ENCODE measurements around the gene PRKN. TPM values are rescaled to one million over a fixed set of nuclear protein-coding genes. Genes with fewer than 3 reads are reported as not detected.

PRKN gene
- total and polyA plus RNA-seq, 2 experiments from 2014 or later = 0.10 to 0.84 TPM

- no peaks in the 10 kb centered on the region for H4K20me1 ChIP-seq (replicated peaks; ENCODE audit: insufficient read depth)
- peaks cover 21% of the 10 kb centered on the region for H3K9me3 Mint-ChIP-seq
- no peaks in the 10 kb centered on the region for H3K79me2 ChIP-seq (replicated peaks; ENCODE audit: insufficient read depth)
- no peak overlapping the region for H3K27ac ChIP-seq (ENCODE audit: low read depth)
- no peaks in the 10 kb centered on the region for H3K9me2 ChIP-seq (ENCODE audit: insufficient read depth)
- DNase-seq (ENCODE audit: low spot score) (no peak), ATAC-seq (no peak)
- H3K4me3 Mint-ChIP-seq = no peak overlapping the region
- H3K36me3 Mint-ChIP-seq (ENCODE audit: low read depth) = peaks cover 10% of the 10 kb centered on the region
- no peak overlapping the region for H2AFZ ChIP-seq
- no peaks in the 10 kb centered on the region for H3K27me3 Mint-ChIP-seq (ENCODE audit: insufficient read depth, low read depth, poor library complexity)
- H3K36me3 ChIP-seq (ENCODE audit: insufficient read depth) = no peaks in the 10 kb centered on the region
- H3K4me1 Mint-ChIP-seq = no peaks in the 10 kb centered on the region
- H3K4me2 ChIP-seq = no peak overlapping the region
- no peaks in the 10 kb centered on the region for H3K27me3 ChIP-seq (ENCODE audit: insufficient read depth)
- TF ChIP-seq ZNF114 (CRISPR knock-in tag; IDR thresholded peaks at IDR 0.05) = no peak
- no peak for TF ChIP-seq ZNF331 (CRISPR knock-in tag; IDR thresholded peaks at IDR 0.05; ENCODE audit: low read depth)
- no peak for TF ChIP-seq POLR2AphosphoS5 (IDR thresholded peaks at IDR 0.05; ENCODE audit: low read depth)
- TF ChIP-seq REST (IDR thresholded peaks at IDR 0.05; ENCODE audit: unreplicated experiment) = no peak
- TF ChIP-seq JUNB (IDR thresholded peaks at IDR 0.05; ENCODE audit: unreplicated experiment) = no peak
- TF ChIP-seq STAT1 (IDR thresholded peaks at IDR 0.05; ENCODE audit: unreplicated experiment) = no peak
- TF ChIP-seq ETS1 (IDR thresholded peaks at IDR 0.05) = no peak
- no peak for TF ChIP-seq EZH2 (IDR thresholded peaks at IDR 0.05; ENCODE audit: low read depth, unreplicated experiment)
- no peak for TF ChIP-seq EZH2phosphoT487 (IDR thresholded peaks at IDR 0.05; ENCODE audit: unreplicated experiment)
- no peak for TF ChIP-seq ZNF462 (CRISPR knock-in tag; IDR thresholded peaks at IDR 0.05)
- H3K4me1 ChIP-seq (ENCODE audit: insufficient read depth) = no peaks in the 10 kb centered on the region
- no peak overlapping the region for H3K27ac Mint-ChIP-seq
- H3F3A ChIP-seq (replicated peaks; ENCODE audit: low read depth) = no peaks in the 10 kb centered on the region
- H3K4me3 ChIP-seq = no peak overlapping the region
Measured at GRCh38 chr6:161363286-161363685, 1364.3 kb downstream of the PRKN start.

Data from GM23338 (cell line).